ENCODE data around the gene UTP15. TPM values are rescaled to one million over a fixed set of nuclear protein-coding genes. Genes with fewer than 3 reads are reported as not detected.
A peak's percentile ranks its signal among the peaks of the same experiment; 100 is the strongest.

Gene UTP15
- total RNA-seq, 4 donors from 2014 or later: 6.9 to 54.5 (median 13.7) TPM

DNA sequence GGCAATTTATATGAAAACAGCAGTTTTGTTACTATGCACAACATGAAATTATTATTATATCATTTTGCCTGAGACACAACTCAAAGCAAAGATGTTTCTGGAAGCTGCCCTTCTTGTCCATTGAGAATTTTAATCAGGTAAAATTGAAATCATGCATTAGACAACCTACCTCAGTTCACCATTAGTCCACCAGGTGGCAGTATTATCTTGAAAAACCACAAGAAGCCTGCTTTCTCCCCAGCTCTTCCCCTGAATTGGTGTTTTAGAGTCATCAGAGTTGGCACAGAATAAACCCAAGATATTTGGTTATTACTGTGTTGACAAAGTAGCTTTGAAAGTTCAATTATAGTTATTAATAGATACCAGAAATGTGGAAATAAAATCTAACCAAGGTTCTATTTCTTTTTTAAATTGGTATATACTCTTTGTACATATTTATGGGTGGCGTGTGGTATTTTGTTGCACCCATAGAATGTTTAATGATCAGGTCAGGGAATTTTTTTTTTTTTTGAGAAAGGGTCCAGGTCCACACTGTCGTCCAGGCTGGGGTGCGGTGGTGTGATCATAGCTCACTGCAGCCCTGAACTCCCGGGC is 25.7 kb downstream of the UTP15 start:
- H3K27ac ChIP-seq: no peak overlapping the region
- no peaks in the 10 kb centered on the region for H3K36me3 ChIP-seq
- H3K4me3 ChIP-seq: no peak overlapping the region
- DNase-seq: peak; percentile 16 to 65
- intact Hi-C loops (cut with DNase I; ENCODE audit: low total_unique reads): no loop called here
- no peaks in the 10 kb centered on the region for H3K9me3 ChIP-seq
- no peaks in the 10 kb centered on the region for H3K4me1 ChIP-seq
- H3K27me3 ChIP-seq: no peaks in the 10 kb centered on the region
- no peak for TF ChIP-seq POLR2A (IDR thresholded peaks at IDR 0.05)
- TF ChIP-seq, protein P1, sequence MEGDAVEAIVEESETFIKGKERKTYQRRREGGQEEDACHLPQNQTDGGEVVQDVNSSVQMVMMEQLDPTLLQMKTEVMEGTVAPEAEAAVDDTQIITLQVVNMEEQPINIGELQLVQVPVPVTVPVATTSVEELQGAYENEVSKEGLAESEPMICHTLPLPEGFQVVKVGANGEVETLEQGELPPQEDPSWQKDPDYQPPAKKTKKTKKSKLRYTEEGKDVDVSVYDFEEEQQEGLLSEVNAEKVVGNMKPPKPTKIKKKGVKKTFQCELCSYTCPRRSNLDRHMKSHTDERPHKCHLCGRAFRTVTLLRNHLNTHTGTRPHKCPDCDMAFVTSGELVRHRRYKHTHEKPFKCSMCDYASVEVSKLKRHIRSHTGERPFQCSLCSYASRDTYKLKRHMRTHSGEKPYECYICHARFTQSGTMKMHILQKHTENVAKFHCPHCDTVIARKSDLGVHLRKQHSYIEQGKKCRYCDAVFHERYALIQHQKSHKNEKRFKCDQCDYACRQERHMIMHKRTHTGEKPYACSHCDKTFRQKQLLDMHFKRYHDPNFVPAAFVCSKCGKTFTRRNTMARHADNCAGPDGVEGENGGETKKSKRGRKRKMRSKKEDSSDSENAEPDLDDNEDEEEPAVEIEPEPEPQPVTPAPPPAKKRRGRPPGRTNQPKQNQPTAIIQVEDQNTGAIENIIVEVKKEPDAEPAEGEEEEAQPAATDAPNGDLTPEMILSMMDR (IDR thresholded peaks at IDR 0.05): peak; percentile 83 to 90 (median 89)

- intact Hi-C loops (cut with DNase I; ENCODE audit: low total_unique reads): no loop called here
- Histone ChIP-seq H3K36me3 (no peaks in the 10 kb centered on the region), H3K27me3 (no peaks in the 10 kb centered on the region), H3K27ac (no peak overlapping the region), H3K4me1 (no peaks in the 10 kb centered on the region), H3K9me3 (no peaks in the 10 kb centered on the region), H3K4me3 (no peak overlapping the region)
- no peak for TF ChIP-seq POLR2A (IDR thresholded peaks at IDR 0.05)
- TF ChIP-seq, protein P1 (IDR thresholded peaks at IDR 0.05): no peak
- DNase-seq: no peak
Observed at GRCh38 chr5:73591698-73592501, 26.4 kb downstream of the UTP15 start.

DNA sequence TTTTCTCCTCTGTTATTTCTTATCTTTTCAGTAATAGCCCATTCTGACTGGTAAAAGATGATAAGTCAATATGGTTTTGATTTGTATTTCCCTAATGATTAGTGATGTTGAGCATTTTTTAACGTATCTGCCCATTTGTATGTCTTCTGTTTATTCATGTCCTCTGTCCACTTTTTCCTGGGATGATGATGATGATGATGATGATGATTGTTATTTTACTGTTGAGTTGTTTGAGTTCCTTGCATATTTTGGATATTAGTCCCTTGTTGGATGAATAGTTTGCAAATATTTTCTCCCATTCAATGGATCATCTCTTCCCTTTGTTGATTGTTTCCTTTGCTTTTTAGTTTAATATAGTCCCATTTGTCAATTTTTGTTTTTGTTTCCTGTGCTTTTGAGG is 27.0 kb downstream of the UTP15 start:
- intact Hi-C loops (cut with DNase I; ENCODE audit: low total_unique reads): no loop called here

DNA sequence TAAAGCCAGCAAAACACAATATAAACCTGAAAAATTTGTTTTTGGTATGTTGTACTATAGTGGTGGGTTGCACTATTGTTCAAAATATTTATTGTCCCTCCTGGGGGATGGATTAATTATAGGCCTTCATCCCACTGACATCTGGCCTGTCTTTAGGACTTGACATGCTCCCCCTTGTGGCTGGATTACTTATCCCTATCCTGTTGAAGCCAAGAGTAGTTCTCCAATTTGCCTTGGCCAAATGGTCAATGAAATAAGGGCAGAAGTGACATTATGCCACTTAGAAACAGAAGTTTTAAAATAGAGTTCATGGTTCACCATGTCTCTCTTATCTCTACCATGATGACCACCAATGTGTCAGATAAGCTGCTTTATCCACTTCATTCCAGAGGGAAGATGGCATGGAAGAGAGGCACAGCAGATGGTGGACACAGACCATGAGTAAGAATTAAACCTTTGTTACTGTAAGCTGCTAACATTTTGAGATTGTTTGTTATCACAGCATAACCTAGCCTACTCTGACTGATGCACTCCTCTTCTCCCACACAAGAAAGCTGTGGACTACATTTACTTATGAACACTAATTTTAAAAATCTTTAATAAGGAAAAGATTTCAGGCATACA is 31.3 kb downstream of the UTP15 start:
- no peaks in the 10 kb centered on the region for H3K36me3 ChIP-seq
- no peak overlapping the region for H3K4me3 ChIP-seq
- TF ChIP-seq POLR2A (IDR thresholded peaks at IDR 0.05): no peak
- TF ChIP-seq, protein P1 (IDR thresholded peaks at IDR 0.05): no peak
- no peak for DNase-seq
- H3K4me1 ChIP-seq: no peaks in the 10 kb centered on the region
- intact Hi-C loops (cut with DNase I; ENCODE audit: low total_unique reads): no loop called here
- no peaks in the 10 kb centered on the region for H3K9me3 ChIP-seq
- H3K27me3 ChIP-seq: no peaks in the 10 kb centered on the region
- no peak overlapping the region for H3K27ac ChIP-seq

More for the DNA sequence above, 27.0 kb downstream of the UTP15 start:
- Histone ChIP-seq H3K9me3 (no peaks in the 10 kb centered on the region), H3K4me1 (no peaks in the 10 kb centered on the region), H3K36me3 (no peaks in the 10 kb centered on the region), H3K27ac (no peak overlapping the region), H3K4me3 (no peak overlapping the region), H3K27me3 (no peaks in the 10 kb centered on the region)
- TF ChIP-seq POLR2A (IDR thresholded peaks at IDR 0.05): no peak
- TF ChIP-seq, protein P1 (IDR thresholded peaks at IDR 0.05): no peak
- DNase-seq: no peak

GRCh38 chr5:73599380-73599779 is 33.8 kb downstream of the UTP15 start:
- Histone ChIP-seq H3K4me3 (no peak overlapping the region), H3K27ac (no peak overlapping the region), H3K9me3 (no peaks in the 10 kb centered on the region), H3K4me1 (no peaks in the 10 kb centered on the region), H3K36me3 (no peaks in the 10 kb centered on the region), H3K27me3 (no peaks in the 10 kb centered on the region)
- intact Hi-C loops (cut with DNase I; ENCODE audit: low total_unique reads): no loop called here
- no peak for DNase-seq
- TF ChIP-seq, protein P1 (IDR thresholded peaks at IDR 0.05): no peak
- no peak for TF ChIP-seq POLR2A (IDR thresholded peaks at IDR 0.05)
